GM18498 (cell line): ENCODE results near the gene ABCC2.
"Not testable (repeated sequence)": the region's sequence is repeated elsewhere in the genome, so short reads cannot be mapped to it uniquely, and the experiment has no call there.

Experiments used
- ATAC-seq: cut with Tn5 transposase; IDR thresholded peaks from one replicate; pipeline ENCODE4 v1.9.1; 2021; ENCODE audit warnings: mild to moderate bottlenecking, moderate library complexity; ENCODE audit not compliant: unreplicated experiment

Gene ABCC2

DNA sequence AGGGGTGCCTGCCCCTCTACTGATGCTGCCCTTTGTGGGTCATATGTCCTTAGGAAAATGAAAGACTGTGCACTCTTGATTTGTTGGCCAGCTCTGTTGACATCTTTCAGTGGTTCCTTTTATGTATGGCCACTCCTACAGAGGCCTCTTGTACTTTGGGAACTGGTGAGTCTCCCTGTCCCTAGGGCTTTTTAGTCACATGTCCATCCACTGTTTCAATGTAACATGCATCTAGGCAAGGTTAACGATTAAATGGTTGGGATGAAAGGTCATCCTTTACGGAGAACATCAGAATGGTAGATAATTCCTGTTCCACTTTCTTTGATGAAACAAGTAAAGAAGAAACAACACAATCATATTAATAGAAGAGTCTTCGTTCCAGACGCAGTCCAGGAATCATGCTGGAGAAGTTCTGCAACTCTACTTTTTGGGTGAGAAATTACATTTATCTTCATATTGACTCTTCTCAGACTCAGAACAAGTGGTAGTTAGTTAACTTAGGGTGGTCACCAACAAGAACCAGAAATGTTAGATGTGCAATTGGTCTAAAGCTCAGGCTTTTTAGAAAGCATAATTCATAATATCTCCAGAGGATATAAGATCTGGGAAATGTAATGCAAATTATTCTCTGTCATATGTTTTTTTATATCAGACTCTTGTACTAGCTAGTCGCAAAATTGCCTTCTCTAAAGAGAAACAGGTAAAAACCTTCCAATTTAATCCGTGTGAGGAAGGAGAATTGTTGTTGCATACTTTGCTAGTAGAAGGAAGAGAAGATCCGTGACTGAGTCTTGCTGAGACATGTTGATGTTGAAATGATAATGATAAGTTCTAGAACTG, at the start of gene ABCC2:
Gene ABCC2 (plus strand): TSS at position 194 of the 840 bp plus-strand sequence. CDS start 205 bp downstream, at position 399.
- ATAC-seq, result no peak

DNA sequence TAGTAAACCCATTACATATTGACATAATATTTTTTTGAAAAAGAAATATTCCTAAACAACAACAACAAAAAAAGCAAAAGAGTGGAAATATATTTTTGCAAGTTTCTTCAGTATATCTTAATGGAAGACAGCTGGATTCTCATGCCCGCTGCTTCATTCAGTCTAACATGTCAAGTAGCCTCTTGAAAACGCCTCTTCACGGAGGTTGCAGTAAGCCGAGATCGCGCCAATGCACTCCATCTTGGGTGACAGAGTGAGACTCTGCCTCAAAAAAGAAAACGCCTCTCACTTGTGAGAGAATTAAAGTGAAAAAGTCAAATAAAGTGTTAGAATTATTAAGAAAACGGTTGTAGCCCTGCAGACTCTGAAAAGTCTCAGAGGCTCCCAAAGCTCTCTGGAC, 49.1 kb upstream of the ABCC2 start:
- no peak for ATAC-seq

DNA sequence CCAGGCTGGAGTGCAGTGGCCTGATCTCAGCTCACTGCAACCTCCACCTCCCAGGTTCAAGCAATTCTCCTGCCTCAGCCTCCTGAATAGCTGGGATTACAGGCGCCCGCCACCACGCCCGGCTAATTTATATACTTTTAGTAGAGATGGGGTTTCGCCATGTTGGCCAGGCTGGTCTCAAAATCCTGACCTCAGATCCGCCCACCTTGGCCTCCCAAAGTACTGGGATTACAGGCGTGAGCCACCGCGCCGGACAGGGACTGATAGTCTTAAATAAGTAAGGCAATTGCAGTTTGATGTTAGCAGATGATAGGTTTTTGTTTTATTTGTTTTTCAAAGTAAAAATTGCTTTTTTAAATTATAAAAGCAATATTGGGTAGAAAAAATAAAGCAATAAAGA, 48.3 kb upstream of the ABCC2 start:
- not testable (repeated sequence) for ATAC-seq

DNA sequence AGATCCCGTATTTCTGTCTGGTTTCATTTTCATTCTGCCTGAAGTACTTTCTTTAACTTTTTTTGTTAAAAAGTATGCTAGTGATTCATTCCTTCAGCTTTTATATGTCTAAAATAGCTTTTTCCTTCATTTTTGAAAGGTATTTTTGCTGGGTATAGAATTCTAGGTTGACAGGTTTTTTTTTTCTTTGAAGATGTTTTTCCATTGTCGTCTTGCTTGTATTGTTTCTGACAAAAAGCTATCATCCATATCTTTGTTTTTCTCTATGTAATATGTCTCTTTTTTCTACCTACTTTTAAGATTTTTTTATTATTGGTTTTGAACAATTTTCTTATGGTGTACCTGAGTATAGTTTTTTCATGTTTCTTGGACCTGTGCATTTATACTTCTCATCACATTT, 42.2 kb upstream of the ABCC2 start:
- ATAC-seq, result no peak

DNA sequence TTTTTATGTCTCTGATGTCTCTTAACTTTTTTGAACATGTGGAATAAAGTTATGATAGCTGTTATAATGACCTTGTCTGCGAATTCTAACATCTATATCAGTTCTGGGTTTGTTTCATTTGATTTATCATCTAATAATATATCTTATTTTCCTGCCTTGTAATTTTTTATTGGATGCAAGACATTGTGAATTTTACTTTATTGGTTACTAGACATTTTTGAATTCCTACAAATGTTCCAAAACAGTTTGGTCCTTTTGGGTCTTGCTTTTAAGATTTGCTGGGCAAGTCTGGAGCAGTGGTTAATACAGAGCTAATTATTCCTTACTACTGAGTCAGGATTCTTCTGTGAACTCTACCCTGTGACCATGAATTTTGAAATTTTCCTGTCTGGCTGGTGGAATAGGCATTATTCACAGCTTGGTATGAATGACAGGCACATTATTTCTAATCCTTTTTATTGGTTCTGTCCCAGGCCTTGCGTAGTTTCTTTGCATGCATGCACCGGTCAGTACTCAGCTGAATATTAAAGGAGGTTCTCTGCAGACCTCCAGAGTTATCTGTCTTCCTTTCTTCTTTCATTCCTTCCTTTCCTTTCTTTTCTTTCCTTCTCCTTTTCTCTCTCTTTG, 41.4 kb upstream of the ABCC2 start:
- no peak for ATAC-seq

DNA sequence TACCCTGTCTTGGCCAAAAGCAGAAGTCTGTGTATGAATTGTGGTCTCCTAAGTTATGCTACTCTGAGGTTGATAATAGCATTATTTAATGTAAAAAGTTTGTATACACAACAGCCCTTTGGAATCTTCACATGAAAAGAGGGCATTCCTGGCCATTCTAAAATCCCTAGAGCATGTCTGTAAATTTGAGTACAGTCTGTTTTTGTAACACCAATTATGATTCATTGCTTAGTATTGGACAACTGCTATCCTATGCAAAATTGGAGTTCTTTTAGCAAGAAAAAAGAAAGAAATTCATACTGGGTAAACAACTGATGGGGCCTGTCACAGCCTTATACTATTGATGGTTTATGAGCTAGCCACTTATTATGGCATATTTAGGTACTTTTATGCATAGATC, 40.2 kb upstream of the ABCC2 start:
- no peak for ATAC-seq

DNA sequence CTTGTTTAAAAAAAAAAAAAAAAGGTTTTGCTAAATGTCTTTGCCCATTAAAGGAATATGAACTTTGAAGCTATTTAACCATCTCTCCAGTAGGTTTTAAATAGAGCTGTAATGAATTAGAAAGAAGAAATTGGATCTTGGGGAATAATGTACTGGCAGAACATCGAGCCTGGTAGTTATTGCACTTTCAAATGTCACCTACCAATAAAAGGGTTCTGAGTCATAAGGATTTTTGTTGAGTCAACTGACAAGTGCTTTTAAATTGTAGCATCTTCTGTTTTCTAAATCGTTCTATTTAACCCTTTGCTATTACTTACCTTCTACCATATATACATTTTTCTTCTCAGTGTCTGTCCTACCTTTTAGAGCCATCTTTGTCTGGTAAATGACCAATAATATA, 39.7 kb upstream of the ABCC2 start:
- no peak for ATAC-seq

DNA sequence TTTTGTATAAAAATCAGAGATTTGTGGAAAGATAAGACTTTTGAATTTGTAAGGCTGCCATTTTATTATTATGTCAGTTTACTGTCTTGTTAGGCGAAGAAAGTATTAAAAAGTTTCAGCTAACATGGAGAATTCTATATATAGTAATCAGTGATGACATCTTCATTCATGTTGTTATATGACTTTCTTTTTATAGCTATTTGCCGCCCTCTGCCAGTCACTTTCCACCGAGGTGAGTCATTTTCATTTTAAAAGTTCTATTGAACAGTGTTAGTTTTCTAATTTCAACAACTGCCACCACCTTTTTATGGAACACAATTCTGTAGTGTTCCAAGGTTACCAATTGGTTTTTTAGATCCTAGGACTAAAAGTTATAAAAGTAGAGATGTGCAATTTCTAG, 38.6 kb upstream of the ABCC2 start:
- no peak for ATAC-seq

DNA sequence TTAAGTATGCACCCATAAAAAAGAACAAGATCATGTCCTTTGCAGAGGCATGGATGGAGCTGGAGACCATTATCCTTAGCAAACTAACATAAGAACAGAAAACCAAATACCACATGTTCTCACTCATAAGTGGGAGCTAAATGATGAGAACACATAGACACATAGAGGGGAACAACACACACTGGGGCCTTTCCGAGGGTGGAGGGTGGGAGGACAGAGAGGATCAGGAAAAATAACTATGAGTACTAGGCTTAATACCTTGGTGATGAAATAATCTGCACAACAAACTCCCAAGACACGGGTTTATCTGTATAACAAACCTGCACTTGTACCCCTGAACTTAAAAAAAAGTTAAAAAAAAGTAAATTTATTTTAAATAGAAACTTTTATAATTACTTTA, 36.3 kb upstream of the ABCC2 start:
- ATAC-seq, result not testable (repeated sequence)

DNA sequence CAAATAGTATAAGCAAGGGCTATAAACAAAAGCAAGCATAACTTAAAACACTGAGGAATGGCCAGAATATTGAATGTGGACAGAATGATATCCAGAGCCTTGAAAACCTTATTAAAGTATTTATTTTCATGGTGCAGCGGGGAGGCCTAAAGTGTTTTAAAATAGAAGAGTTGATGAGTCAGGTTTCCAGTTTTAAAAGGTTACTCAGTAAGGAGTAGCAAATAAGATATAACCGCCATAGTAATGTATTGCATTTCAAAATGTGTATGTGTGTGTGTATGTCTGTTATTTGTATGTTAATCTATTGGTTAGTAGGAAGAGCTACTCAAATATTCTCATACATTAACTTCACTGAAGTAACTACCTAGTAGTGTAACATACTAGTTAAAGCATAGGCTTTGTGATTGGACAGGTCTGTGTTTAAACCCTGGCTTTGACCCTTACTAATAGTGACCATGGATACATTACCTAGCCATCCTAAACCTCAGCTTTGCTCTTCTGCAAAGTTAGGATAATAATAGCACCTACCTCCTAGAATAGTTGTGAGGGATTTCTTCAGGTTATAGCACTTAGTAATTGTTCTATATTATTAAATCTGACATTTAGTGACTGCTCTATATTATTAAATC, 33.5 kb upstream of the ABCC2 start:
- no peak for ATAC-seq

DNA sequence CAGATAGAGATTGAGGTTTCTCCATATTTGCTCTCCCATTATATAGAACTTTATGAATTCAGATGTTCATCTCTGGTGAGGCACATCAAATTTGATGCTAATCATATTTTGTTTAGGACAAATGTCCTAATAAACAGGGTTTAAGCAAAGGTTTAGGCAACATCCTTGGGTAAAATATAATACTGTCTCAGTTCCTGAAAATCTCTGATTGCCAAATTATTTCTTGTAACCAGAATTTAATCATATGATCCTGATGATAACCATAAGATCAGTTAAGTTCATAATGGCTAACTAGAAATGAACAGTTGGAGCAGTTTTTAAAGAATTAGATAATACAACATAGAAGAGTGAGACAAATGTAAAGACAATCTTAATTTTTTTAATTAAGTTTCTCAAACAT, 31.8 kb upstream of the ABCC2 start:
- ATAC-seq, result no peak

DNA sequence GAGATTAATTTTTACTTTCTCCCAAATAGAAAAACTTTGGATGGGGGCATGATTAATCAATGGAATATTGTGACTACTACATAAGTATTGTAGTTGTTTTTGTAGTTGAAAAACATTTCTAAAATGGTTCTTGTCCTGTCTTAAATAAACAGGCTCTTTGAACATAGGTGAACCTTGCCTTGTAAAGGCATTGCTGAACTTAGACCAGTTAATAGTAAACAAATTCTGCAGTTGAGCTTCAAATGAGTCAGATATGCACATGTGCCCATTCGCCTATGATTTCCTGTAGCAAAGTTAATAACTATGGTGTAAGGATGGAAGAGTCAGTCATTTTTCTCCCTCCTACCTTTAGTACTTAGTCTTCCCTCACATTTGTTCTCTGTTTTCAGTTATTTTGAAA, 27.8 kb upstream of the ABCC2 start:
- no peak for ATAC-seq

DNA sequence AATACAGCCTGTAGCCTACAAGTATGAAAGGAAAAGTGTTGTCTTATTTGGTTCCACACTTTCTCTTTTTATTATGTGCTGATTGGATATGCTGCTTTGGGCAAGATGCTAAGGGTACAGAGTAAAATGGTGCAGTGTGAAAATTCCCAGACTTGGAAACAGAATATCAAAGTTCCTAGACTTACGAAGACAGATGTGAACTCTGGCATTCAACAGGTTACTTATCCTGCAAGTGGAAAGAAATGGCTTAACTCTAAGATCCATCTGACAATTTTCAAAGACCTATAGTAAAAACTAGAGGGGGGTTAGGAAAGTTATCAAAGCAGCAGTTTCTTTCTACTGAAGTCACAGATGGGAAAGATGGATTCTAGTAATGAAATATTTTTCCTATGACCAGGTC, 26.3 kb upstream of the ABCC2 start:
- ATAC-seq, result no peak

DNA sequence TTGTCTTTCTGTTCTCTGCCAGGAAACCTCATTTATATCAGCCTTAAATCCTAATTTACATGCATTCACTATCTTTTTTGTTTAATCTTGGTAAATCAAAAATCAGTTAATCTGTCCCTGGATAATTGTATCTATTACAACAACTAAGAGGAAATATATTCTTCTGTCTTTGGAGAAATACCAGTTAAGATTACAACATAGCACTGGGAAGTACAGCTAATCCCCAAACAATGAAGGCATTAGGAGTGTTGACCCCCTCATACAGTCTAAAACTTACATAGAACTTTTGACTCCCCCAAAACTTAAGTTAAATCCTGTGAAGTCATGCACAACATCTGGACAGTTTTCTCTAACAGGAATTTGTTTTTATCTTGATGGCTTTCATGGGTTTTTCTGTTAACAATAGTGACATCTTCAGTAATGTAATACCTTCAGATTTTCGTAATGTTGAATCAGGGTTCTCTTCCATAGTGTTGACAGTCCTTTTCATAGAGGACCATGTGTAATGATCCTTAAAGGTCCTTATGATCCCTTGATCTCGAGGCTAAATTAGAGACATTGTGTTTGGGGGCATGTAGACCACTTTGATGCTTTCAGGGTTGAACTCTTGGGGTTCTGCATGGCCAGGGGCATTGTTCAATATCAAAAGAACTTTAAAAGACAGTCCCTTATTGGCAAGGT, 24.1 kb upstream of the ABCC2 start:
- ATAC-seq, result no peak

DNA sequence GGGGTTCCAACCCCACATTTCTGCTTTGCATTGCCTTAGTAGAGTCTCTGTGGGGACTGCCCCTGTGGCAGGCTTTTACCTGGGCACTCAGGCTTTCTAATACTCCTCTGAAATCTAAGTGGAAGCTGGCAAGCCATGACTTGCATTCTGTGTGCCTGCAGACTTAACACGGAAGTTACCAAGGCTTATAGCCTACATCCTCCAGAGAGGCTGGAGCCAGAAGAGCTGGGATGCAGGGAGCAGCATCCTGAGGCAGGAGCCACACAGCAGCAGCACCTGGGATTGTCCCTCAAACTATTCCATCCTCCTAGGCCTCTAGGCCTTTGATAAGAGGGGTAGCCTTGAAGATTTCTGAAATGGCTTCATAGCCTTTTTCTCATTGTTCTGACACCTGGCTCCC, 22.1 kb upstream of the ABCC2 start:
- ATAC-seq, result no peak

DNA sequence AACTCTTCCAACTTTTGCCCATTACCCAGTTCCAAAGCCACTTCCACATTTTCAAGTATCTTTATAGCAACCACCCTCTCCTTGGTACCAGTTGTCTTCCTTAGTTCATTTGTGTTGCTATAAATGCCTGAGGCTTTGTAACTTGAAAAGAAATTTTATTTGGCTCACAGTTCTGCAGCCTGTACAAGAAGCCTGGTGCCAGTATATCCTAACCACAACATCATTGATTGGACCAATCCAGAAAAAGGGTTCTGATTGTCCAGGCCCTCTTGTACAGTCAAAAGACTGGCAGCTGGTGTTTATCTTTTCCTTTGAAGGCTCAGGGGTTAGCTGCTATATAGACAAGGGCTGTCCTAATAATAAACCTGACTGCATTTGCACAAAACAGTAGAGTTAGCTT, 21.1 kb upstream of the ABCC2 start:
- ATAC-seq, result no peak

DNA sequence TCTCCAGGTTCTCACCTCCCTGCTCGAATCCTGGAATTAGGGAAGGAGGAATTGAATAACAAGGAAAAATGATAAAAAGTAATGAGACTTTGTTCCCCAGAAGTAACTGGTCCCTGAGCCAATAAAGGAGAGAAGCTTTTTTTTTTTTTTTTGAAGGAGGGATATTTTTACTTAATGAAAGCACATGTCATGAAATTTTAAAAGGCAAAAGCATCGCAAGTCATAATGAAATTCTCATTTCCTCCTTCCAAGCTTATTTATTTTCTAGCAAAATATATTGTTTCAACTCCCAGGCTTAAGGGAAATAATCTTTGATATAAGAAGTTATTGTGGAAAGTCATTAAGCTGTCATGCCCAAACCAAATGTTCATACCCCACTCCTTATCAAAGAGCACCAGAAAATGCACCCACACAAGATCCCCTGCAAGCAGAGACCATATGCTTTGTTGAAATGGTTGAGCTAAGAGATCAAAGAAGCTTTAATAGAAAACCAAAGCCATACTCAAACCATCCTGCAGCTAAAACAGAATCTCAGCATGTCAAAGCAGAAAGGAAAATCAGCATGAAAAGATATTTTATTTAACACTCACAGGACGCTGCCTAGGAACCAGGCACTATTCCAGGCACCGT, 16.7 kb upstream of the ABCC2 start:
- ATAC-seq, result peak; percentile 43

DNA sequence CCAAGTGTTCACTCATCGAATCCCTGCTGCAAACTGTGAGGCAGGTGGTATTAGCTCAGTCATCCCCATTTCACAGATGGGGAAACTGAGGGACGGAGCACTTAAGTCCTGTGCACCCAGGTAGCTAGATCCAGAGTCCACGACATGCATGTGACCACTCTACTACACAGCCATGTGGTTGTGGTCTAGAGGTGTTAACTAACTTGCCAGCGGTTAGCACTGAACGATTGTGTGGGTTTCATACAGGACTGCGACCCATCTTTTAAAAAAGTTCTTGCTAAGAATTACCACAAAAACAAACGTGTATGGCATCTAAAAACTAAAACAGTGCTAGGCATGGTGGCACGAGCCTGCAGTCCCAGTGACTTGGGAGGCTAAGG, 16.1 kb upstream of the ABCC2 start:
- ATAC-seq, result peak; percentile 93

DNA sequence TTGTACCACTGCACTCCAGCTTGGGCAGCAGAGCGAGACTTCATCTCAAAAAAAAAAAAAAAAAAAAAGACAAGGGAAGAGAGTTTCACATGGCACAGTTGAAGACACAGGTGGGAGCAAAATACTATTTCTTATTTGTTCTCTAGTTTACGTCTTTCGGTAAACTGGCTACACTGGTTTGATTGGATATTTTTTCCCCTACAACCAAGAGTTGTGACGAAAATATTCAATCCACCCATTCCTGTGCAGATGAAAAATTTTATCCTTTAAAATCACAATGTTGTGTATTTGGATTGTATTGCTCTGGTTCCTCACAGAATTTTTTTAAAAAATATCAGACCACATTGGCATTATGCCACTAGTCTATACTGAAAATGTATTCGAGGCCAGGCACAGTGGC, 14.5 kb upstream of the ABCC2 start:
- no peak for ATAC-seq

DNA sequence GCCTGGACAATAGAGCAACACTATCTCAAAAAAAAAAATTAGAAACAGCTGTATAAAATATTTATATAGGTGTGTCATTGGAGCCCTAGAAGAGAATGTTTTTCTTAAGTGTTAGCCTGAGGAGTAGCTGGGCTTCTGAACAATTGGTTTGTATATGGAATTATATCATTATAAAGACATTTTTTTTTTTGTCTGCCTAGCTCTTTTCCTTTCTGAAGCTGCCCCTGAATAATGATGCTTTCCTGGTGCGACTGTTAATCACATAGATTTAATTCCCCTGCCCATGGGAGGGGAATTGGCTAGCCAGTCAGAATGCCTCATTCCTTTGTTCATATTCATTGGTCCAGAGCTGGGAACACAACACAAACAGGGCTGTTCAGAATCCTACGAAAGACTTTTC, 13.9 kb upstream of the ABCC2 start:
- ATAC-seq, result no peak

DNA sequence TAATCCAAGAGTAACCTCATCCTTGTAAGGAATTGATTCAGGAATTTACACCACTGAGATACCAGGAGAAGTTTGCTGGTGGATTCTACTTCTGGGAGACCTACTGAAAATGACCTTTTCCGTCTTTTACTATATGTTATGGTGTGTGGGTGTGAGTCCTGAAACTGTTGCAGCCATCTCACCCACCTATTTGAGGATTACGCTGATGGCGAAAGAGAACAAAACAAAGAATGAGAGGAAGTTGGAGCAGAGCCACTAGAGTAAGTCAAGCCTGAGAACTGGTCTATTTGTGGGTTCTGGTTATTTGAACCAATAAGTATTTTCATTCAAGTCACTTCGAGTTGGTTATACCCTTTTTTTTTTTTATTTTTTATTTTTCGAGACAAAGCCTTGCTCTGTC, 12.7 kb upstream of the ABCC2 start:
- ATAC-seq, result no peak
